H9 (cell line): ENCODE results near the gene CAMP. TPM values are rescaled to one million over a fixed set of nuclear protein-coding genes. Genes with fewer than 3 reads are reported as not detected.

ENCODE experiments used
- DNase-seq: peaks from one replicate; pipeline ENCODE4 v3.0.0-alpha.2; 2017
- H2AFZ ChIP-seq: one replicate; pipeline ENCODE4 v1.6.1; 2013; ENCODE audit warnings: mild to moderate bottlenecking, low read length, control low read depth, moderate library complexity
- H2AK5ac ChIP-seq: 2 replicates; pipeline ENCODE4 v1.6.1; 2013; ENCODE audit warnings: low read length, control low read depth, mixed read lengths; ENCODE audit not compliant: insufficient read length
- H2BK120ac ChIP-seq: one replicate; pipeline ENCODE4 v1.6.1; 2013; ENCODE audit warnings: low read depth, mild to moderate bottlenecking, low read length, control low read depth, inconsistent platforms; ENCODE audit not compliant: poor library complexity, severe bottlenecking
- H2BK12ac ChIP-seq: 2 replicates; pipeline ENCODE4 v1.6.1; 2013; ENCODE audit warnings: low read length, control low read depth, mixed read lengths, low read depth; ENCODE audit not compliant: insufficient read length
- H2BK15ac ChIP-seq: 2 replicates; pipeline ENCODE4 v1.6.1; 2013; ENCODE audit warnings: low read depth, low read length, control low read depth
- H2BK20ac ChIP-seq: one replicate; pipeline ENCODE4 v1.6.1; 2013; ENCODE audit warnings: low read depth, mild to moderate bottlenecking, low read length, control low read depth, inconsistent platforms; ENCODE audit not compliant: poor library complexity, severe bottlenecking
- H2BK5ac ChIP-seq: 2 replicates; pipeline ENCODE4 v1.6.1; 2013; ENCODE audit warnings: low read length, control low read depth, mixed read lengths; ENCODE audit not compliant: insufficient read length
- H3K14ac ChIP-seq: 2 replicates; pipeline ENCODE4 v1.6.1; 2013; ENCODE audit warnings: low read length, control low read depth; ENCODE audit not compliant: insufficient read depth
- H3K18ac ChIP-seq: 2 replicates; pipeline ENCODE4 v1.6.1; 2013; ENCODE audit warnings: low read depth, mild to moderate bottlenecking, mixed read lengths, low read length, control low read depth; ENCODE audit not compliant: insufficient read length
- H3K23ac ChIP-seq: 2 replicates; pipeline ENCODE4 v1.6.1; 2013; ENCODE audit warnings: low read length, control low read depth, mixed read lengths, low read depth; ENCODE audit not compliant: insufficient read length
- H3K23me2 ChIP-seq: 2 replicates; pipeline ENCODE4 v1.6.1; 2013; ENCODE audit warnings: low read depth, mild to moderate bottlenecking, mixed read lengths, low read length, control low read depth; ENCODE audit not compliant: insufficient read length, poor library complexity, severe bottlenecking
- H3K27ac ChIP-seq: 2 replicates; pipeline ENCODE4 v1.5.1; 2013; ENCODE audit warnings: low read length, control low read depth, mixed read lengths, low read depth; ENCODE audit not compliant: insufficient read length
- H3K27me3 ChIP-seq: 2 replicates; pipeline ENCODE4 v1.6.1; 2013; ENCODE audit warnings: low read length, control low read depth, inconsistent platforms; ENCODE audit not compliant: insufficient read depth
- H3K4ac ChIP-seq: 2 replicates; pipeline ENCODE4 v1.6.1; 2013; ENCODE audit warnings: low read depth, mild to moderate bottlenecking, control low read depth, inconsistent platforms, low read length, moderate library complexity
- H3K4me1 ChIP-seq: 2 replicates; pipeline ENCODE4 v1.6.1; 2013; ENCODE audit warnings: low read length, control low read depth, inconsistent platforms; ENCODE audit not compliant: insufficient read depth
- H3K4me2 ChIP-seq: 2 replicates; pipeline ENCODE4 v1.6.1; 2013; ENCODE audit warnings: low read length, control low read depth, mixed read lengths; ENCODE audit not compliant: insufficient read length, insufficient read depth
- H3K56ac ChIP-seq: 2 replicates; pipeline ENCODE4 v1.6.1; 2013; ENCODE audit warnings: low read depth, mild to moderate bottlenecking, mixed read lengths, low read length, control low read depth; ENCODE audit not compliant: insufficient read length
- H3K79me1 ChIP-seq: 2 replicates; pipeline ENCODE4 v1.6.1; 2013; ENCODE audit warnings: low read depth, mild to moderate bottlenecking, moderate library complexity, low read length, control low read depth, inconsistent platforms; ENCODE audit not compliant: insufficient read depth, poor library complexity, severe bottlenecking
- H3K79me2 ChIP-seq: 2 replicates; pipeline ENCODE4 v1.6.1; 2013; ENCODE audit warnings: low read length, control low read depth, inconsistent platforms; ENCODE audit not compliant: insufficient read depth
- H3K9ac ChIP-seq: 2 replicates; pipeline ENCODE4 v1.6.1; 2013; ENCODE audit warnings: low read length, control low read depth, mixed read lengths; ENCODE audit not compliant: insufficient read length; ENCODE audit errors: extremely low read depth
- H3K9me3 ChIP-seq: one replicate; pipeline ENCODE4 v1.6.1; 2013; ENCODE audit warnings: low read depth, low read length, inconsistent platforms; ENCODE audit not compliant: control insufficient read depth
- H3T11ph ChIP-seq: one replicate; pipeline ENCODE4 v1.6.1; 2013; ENCODE audit warnings: mild to moderate bottlenecking, low read length, control low read depth, inconsistent platforms
- H4K20me1 ChIP-seq: one replicate; pipeline ENCODE4 v1.6.1; 2013; ENCODE audit not compliant: control insufficient read depth, insufficient read length, insufficient read depth
- H4K5ac ChIP-seq: 2 replicates; pipeline ENCODE4 v1.6.1; 2013; ENCODE audit warnings: low read depth, mild to moderate bottlenecking, mixed read lengths, low read length, control low read depth; ENCODE audit not compliant: insufficient read length
- H4K8ac ChIP-seq: replicated peaks from 2 replicates; pipeline ENCODE4 v1.6.1; 2013; ENCODE audit warnings: low read length, control low read depth, mixed read lengths, low read depth; ENCODE audit not compliant: insufficient read length
- H4K91ac ChIP-seq: 2 replicates; pipeline ENCODE4 v1.6.1; 2013; ENCODE audit warnings: low read depth, mild to moderate bottlenecking, moderate library complexity, mixed read lengths, low read length, control low read depth; ENCODE audit not compliant: insufficient read length
- H3K27ac Mint-ChIP-seq, 3 experiments: 2 replicates in 2 of 3; 3 replicates in 1 of 3; pipeline ENCODE4 v1.8.0; 2020 to 2021; ENCODE audit warnings: mixed read lengths in 3 of 3, mild to moderate bottlenecking in 1 of 3, moderate library complexity in 1 of 3
- H3K27me3 Mint-ChIP-seq: 2 replicates; pipeline ENCODE4 v1.8.0; 2021; ENCODE audit warnings: low read depth, mild to moderate bottlenecking, moderate library complexity, mixed read lengths
- H3K36me3 Mint-ChIP-seq, 3 experiments: 2 replicates in 2 of 3; 3 replicates in 1 of 3; pipeline ENCODE4 v1.8.0; 2020 to 2021; ENCODE audit warnings: low read depth in 3 of 3, mixed read lengths in 3 of 3; ENCODE audit not compliant: insufficient read depth in 1 of 3
- H3K4me1 Mint-ChIP-seq, 2 experiments: 2 replicates each; pipeline ENCODE4 v1.8.0; 2020; ENCODE audit warnings: mixed read lengths in 2 of 2
- H3K4me3 Mint-ChIP-seq, 2 experiments: 2 replicates in 1 of 2; 3 replicates in 1 of 2; pipeline ENCODE4 v1.8.0; 2020 to 2021; ENCODE audit warnings: mild to moderate bottlenecking in 2 of 2, mixed read lengths in 2 of 2, moderate library complexity in 1 of 2
- H3K9me3 Mint-ChIP-seq, 2 experiments: 2 replicates in 1 of 2; 3 replicates in 1 of 2; pipeline ENCODE4 v1.8.0; 2020; ENCODE audit warnings: mild to moderate bottlenecking in 2 of 2, mixed read lengths in 2 of 2, moderate library complexity in 1 of 2
- CTCF ChIP-seq: fragments of 200-600 bp; sonication (generic); conservative IDR thresholded peaks from 3 replicates; pipeline ENCODE4 v1.8.0; 2021; ENCODE audit warnings: antibody characterized with exemption, mild to moderate bottlenecking
- WGBS: extraction: QIAGEN DNeasy Blood & Tissue Kit; methylation state at CpG from one replicate; pipeline ENCODE4 v1.1.7; 2013; ENCODE audit warnings: missing lambda C conversion rate, low lambda C conversion rate, mixed read lengths; ENCODE audit not compliant: insufficient read length; ENCODE audit errors: extremely low coverage; 5-methylcytosine and 5-hydroxymethylcytosine counted together
- total RNA-seq: library from RNA; stranded (reverse); gene quantifications from 2 replicates; pipeline ENCODE4 v1.2.1, GENCODE V29; 2021

Gene CAMP
- total RNA-seq, 1 experiment from 2014 or later, result not detected

- no peak overlapping the region for H3K4me3 Mint-ChIP-seq
- H3K23ac ChIP-seq, result no peak overlapping the region
- peak overlapping the region; percentile 53 for H3K56ac ChIP-seq
- no peak overlapping the region for H4K5ac ChIP-seq
- no peak overlapping the region for H2BK15ac ChIP-seq
- H3T11ph ChIP-seq, result no peak overlapping the region
- no peak for TF ChIP-seq CTCF
- no peak overlapping the region for H4K8ac ChIP-seq
- WGBS, result no CpG with 5 or more reads among the region's 9 CpGs
- no peak overlapping the region for H3K27ac ChIP-seq
- H4K20me1 ChIP-seq, result no peaks in the 10 kb centered on the region
- no peaks in the 10 kb centered on the region; the same call in 1 of the 2 replicates for H3K27me3 ChIP-seq
- H3K27ac Mint-ChIP-seq, result no peak overlapping the region
- no peak overlapping the region for H2BK20ac ChIP-seq
- H3K4ac ChIP-seq, result no peak overlapping the region
- H3K14ac ChIP-seq, result no peak overlapping the region
- no peaks in the 10 kb centered on the region for H3K23me2 ChIP-seq
- H3K27me3 Mint-ChIP-seq, result peaks cover 37% of the 10 kb centered on the region
- H2BK5ac ChIP-seq, result no peak overlapping the region
- H3K9me3 ChIP-seq, result no peaks in the 10 kb centered on the region
- no peaks in the 10 kb centered on the region for H3K79me2 ChIP-seq
- no peak overlapping the region for H2AFZ ChIP-seq
- H3K4me1 ChIP-seq, result no peaks in the 10 kb centered on the region
- no peaks in the 10 kb centered on the region for H3K36me3 Mint-ChIP-seq
- no peak overlapping the region for H2AK5ac ChIP-seq
- no peak overlapping the region for H2BK12ac ChIP-seq
- no peak overlapping the region for H3K9ac ChIP-seq
- H3K9me3 Mint-ChIP-seq, result no peaks in the 10 kb centered on the region
- DNase-seq, result no peak
- no peak overlapping the region for H3K18ac ChIP-seq
- no peak overlapping the region for H4K91ac ChIP-seq
- peaks cover 9% of the 10 kb centered on the region in 2 experiments for H3K4me1 Mint-ChIP-seq
- H2BK120ac ChIP-seq, result no peak overlapping the region
- H3K79me1 ChIP-seq, result no peaks in the 10 kb centered on the region
- H3K4me2 ChIP-seq, result no peak overlapping the region
These were observed 2.5 kb upstream of the CAMP start for GRCh38 chr3:48220746-48221145.
